Upper lobe of right lung (tissue), 1 donor: Measurements from ENCODE around the gene GTF2A1. TPM values are rescaled to one million over a fixed set of nuclear protein-coding genes. Genes with fewer than 3 reads are reported as not detected.

ENCODE experiments used
- ATAC-seq: fragments of 200-7000 bp; cut with Tn5 transposase; one replicate; pipeline ENCODE4 v1.9.1; 2020; ENCODE audit warnings: mild to moderate bottlenecking, moderate library complexity
- DNase-seq: peaks from one replicate; pipeline ENCODE4 v3.0.0-alpha.2; 2020
- H3K27ac ChIP-seq: fragments of 200-600 bp; one replicate; pipeline ENCODE4 v1.8.0; 2022
- H3K27me3 ChIP-seq: fragments of 200-600 bp; one replicate; pipeline ENCODE4 v1.8.0; 2022; ENCODE audit warnings: mild to moderate bottlenecking
- H3K36me3 ChIP-seq: fragments of 200-600 bp; one replicate; pipeline ENCODE4 v1.8.0; 2022
- H3K4me1 ChIP-seq: fragments of 200-600 bp; one replicate; pipeline ENCODE4 v1.8.0; 2022
- H3K4me3 ChIP-seq: fragments of 200-600 bp; one replicate; pipeline ENCODE4 v1.8.0; 2022; ENCODE audit warnings: mild to moderate bottlenecking
- H3K9me3 ChIP-seq: fragments of 200-600 bp; one replicate; pipeline ENCODE4 v1.8.0; 2022
- intact Hi-C: fragments of 100-400 bp; cut with DNase I; formaldehyde crosslinking; loops from one replicate; pipeline ENCODE4 v1.11.0; 2022
- total RNA-seq: library from RNA; stranded (reverse); fragmentation: NEBNext Ultra II Directional; extraction: Animal tissue kit (Norgen Biotek cat#: 25700); gene quantifications from one replicate; pipeline ENCODE4 v1.2.1, GENCODE V29; 2021
- TF ChIP-seq, protein P1 (sequence below): fragments of 200-600 bp; IDR thresholded peaks from one replicate; pipeline ENCODE4 v1.8.0; 2022; ENCODE audit warnings: antibody characterized with exemption
- donor health status: DM: no; HTN: yes; CAD: no; lungs with severe emphysema.

Gene GTF2A1
- total RNA-seq, 1 donor from 2014 or later, result 24.0 TPM

DNA sequence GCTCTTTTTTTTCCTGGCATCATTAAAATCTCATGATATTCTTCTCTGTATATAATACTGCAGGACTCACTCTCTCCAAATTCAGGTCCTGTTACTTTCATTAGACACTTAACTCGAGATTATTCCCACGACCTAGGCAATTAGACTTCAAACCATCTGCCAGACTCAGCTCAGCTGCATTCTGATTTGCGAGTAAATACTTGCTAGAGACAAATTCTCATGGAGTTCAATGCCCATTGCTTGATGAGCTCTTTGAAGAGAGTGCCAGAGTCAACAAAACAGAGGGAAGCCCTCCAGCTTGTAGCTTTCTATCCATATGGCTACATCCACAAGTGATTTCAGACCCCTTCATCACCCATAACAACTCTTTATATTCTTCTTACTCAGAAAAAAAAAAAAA lies 88.3 kb downstream of the GTF2A1 start:
- Histone ChIP-seq H3K27me3 (no peaks in the 10 kb centered on the region), H3K9me3 (no peaks in the 10 kb centered on the region), H3K4me3 (no peak overlapping the region), H3K4me1 (no peaks in the 10 kb centered on the region), H3K36me3 (no peaks in the 10 kb centered on the region), H3K27ac (no peak overlapping the region)
- DNase-seq (no peak), ATAC-seq (no peak)
- TF ChIP-seq, protein P1, sequence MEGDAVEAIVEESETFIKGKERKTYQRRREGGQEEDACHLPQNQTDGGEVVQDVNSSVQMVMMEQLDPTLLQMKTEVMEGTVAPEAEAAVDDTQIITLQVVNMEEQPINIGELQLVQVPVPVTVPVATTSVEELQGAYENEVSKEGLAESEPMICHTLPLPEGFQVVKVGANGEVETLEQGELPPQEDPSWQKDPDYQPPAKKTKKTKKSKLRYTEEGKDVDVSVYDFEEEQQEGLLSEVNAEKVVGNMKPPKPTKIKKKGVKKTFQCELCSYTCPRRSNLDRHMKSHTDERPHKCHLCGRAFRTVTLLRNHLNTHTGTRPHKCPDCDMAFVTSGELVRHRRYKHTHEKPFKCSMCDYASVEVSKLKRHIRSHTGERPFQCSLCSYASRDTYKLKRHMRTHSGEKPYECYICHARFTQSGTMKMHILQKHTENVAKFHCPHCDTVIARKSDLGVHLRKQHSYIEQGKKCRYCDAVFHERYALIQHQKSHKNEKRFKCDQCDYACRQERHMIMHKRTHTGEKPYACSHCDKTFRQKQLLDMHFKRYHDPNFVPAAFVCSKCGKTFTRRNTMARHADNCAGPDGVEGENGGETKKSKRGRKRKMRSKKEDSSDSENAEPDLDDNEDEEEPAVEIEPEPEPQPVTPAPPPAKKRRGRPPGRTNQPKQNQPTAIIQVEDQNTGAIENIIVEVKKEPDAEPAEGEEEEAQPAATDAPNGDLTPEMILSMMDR, result no peak
- intact Hi-C loops, result no loop called here

DNA sequence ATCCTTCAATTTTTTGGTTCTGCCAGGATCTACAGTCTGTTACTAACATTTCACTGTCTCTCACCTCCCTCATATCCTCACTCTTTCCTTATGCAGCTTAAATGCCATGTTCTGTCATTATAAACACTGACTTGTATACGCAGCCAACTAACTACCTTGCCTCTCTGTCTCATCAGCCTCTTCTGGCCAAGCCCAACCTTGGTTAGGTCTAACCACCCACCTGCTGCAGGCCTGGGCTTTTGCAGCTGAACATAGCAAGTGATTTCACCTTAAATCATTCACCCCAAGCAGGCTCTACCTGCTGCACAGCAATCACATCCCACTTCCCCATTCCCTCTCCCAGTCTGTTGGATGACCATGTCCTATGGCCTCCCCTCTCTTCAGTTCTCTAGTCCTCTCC lies 91.5 kb downstream of the GTF2A1 start:
- no peak for ATAC-seq

DNA sequence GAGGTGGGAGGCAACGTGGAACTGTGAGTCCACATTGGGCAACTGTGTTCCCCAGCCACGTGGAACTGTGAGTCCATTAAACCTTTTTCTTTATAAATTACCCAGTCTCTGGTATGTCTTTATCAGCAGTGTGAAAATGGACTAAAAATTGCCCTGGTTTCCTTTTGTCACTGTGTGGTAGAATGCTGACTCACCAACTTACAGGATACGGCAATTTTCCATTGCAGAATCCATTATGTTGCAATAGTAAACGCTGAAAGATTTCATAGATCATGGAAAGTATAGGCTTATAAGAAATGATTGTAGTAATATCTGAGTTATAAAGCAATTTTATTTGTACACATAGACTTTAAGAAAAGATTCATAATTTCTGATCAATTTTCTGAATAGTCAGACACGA lies 93.0 kb downstream of the GTF2A1 start:
- no peaks in the 10 kb centered on the region for H3K4me1 ChIP-seq
- no peak for ATAC-seq
- no peak overlapping the region for H3K27ac ChIP-seq
- no peak for DNase-seq
- TF ChIP-seq, protein P1, result no peak
- H3K9me3 ChIP-seq, result no peaks in the 10 kb centered on the region
- H3K4me3 ChIP-seq, result no peak overlapping the region
- intact Hi-C loops, result no loop called here
- H3K36me3 ChIP-seq, result no peaks in the 10 kb centered on the region
- H3K27me3 ChIP-seq, result no peaks in the 10 kb centered on the region

More for the DNA sequence above, 91.5 kb downstream of the GTF2A1 start:
- Histone ChIP-seq H3K27me3 (no peaks in the 10 kb centered on the region), H3K36me3 (no peaks in the 10 kb centered on the region), H3K27ac (no peak overlapping the region), H3K9me3 (no peaks in the 10 kb centered on the region), H3K4me1 (no peaks in the 10 kb centered on the region), H3K4me3 (no peak overlapping the region)
- intact Hi-C loops, result no loop called here
- DNase-seq, result no peak
- TF ChIP-seq, protein P1, result no peak

DNA sequence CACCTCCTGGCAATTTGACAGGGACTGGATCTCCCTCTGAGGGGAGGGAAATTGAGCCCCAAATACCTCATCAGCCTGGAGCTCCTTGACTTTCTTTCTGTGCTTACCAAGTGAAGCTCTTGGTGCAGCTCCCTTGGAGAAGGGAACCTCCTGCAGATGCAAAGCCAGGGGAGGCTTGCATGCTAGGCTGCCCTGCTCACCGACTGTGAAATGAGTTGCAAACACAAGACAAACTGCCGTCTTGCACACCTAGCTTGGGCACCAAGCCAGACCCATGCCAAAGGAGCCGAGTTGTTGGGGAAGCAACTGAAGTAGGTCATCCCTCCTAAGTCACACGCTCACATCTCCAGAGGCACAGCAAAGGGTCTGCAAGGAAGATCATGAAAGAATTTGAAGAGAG lies 95.2 kb downstream of the GTF2A1 start:
- intact Hi-C loops, result no loop called here
- TF ChIP-seq, protein P1, result no peak
- H3K27me3 ChIP-seq, result no peaks in the 10 kb centered on the region
- H3K27ac ChIP-seq, result no peak overlapping the region
- H3K36me3 ChIP-seq, result no peaks in the 10 kb centered on the region
- ATAC-seq, result no peak
- H3K9me3 ChIP-seq, result no peaks in the 10 kb centered on the region
- H3K4me1 ChIP-seq, result no peaks in the 10 kb centered on the region
- H3K4me3 ChIP-seq, result no peak overlapping the region
- no peak for DNase-seq

Other genes with a start within 250 kb of the GTF2A1 start
- 47.7 TPM for gene STON2, start 179.4 kb upstream of the GTF2A1 start, total RNA-seq